OCI-LY3 (cell line): ENCODE data around the gene TIMP4.

Source experiments
- H2AFZ ChIP-seq: fragments of 200-600, 300-600 bp; shearing (Covaris generic); 2 replicates; pipeline ENCODE4 v1.6.0; 2014; ENCODE audit warnings: antibody characterized with exemption, low read depth, low read length
- H3K27ac ChIP-seq: fragments of 200-600, 300-600 bp; sonication (generic); 2 replicates; pipeline ENCODE4 v1.5.1; 2014; ENCODE audit warnings: mild to moderate bottlenecking, low read length, moderate library complexity, mixed read lengths
- H3K27me3 ChIP-seq: fragments of 200-600, 300-600 bp; sonication (generic); 2 replicates; pipeline ENCODE4 v1.6.1; 2014; ENCODE audit warnings: low read depth, low read length, mixed read lengths
- H3K36me3 ChIP-seq: fragments of 200-600, 300-600 bp; sonication (generic); replicated peaks from 2 replicates; pipeline ENCODE3; 2014; ENCODE audit warnings: low read depth, low read length, mixed read lengths
- H3K4me1 ChIP-seq: fragments of 300-600, 200-600 bp; sonication (generic); 2 replicates; pipeline ENCODE4 v1.6.1; 2014; ENCODE audit warnings: low read length, mixed read lengths
- H3K4me2 ChIP-seq: fragments of 200-600, 300-600 bp; sonication (generic); 2 replicates; pipeline ENCODE4 v1.6.1; 2014; ENCODE audit warnings: low read length, mixed read lengths
- H3K4me3 ChIP-seq: fragments of 300-600, 200-600 bp; sonication (generic); 2 replicates; pipeline ENCODE4 v1.5.1; 2014; ENCODE audit warnings: antibody characterized with exemption, mild to moderate bottlenecking, low read length, moderate library complexity
- H3K79me2 ChIP-seq: fragments of 300-600, 200-600 bp; shearing (Covaris generic); 2 replicates; pipeline ENCODE4 v1.6.1; 2014; ENCODE audit warnings: mild to moderate bottlenecking, low read length, mixed read lengths
- H3K9ac ChIP-seq: fragments of 300-600, 200-600 bp; shearing (Covaris generic); 2 replicates; pipeline ENCODE4 v1.6.0; 2014; ENCODE audit warnings: mild to moderate bottlenecking, low read length, moderate library complexity
- H3K9me3 ChIP-seq: fragments of 200-600, 300-600 bp; shearing (Covaris generic); 2 replicates; pipeline ENCODE4 v1.6.1; 2014; ENCODE audit warnings: low read length, mixed read lengths; ENCODE audit not compliant: insufficient read depth
- H4K20me1 ChIP-seq: fragments of 200-600, 300-600 bp; sonication (generic); 2 replicates; pipeline ENCODE4 v1.6.1; 2016; ENCODE audit warnings: low read length, mixed read lengths; ENCODE audit not compliant: insufficient read depth
- EZH2phosphoT487 ChIP-seq: fragments of 200-600 bp; shearing (Covaris generic); IDR thresholded peaks from 2 replicates; pipeline ENCODE4 v1.6.1; 2018; ENCODE audit warnings: antibody characterized with exemption, mixed run types, low read depth
- TF ChIP-seq, protein P1 (sequence below): fragments of 200-600, 300-600 bp; sonication (generic); IDR thresholded peaks from 2 replicates; pipeline ENCODE4 v1.5.1; 2014; ENCODE audit warnings: antibody characterized with exemption, low read length, low read depth

The TIMP4 gene

DNA sequence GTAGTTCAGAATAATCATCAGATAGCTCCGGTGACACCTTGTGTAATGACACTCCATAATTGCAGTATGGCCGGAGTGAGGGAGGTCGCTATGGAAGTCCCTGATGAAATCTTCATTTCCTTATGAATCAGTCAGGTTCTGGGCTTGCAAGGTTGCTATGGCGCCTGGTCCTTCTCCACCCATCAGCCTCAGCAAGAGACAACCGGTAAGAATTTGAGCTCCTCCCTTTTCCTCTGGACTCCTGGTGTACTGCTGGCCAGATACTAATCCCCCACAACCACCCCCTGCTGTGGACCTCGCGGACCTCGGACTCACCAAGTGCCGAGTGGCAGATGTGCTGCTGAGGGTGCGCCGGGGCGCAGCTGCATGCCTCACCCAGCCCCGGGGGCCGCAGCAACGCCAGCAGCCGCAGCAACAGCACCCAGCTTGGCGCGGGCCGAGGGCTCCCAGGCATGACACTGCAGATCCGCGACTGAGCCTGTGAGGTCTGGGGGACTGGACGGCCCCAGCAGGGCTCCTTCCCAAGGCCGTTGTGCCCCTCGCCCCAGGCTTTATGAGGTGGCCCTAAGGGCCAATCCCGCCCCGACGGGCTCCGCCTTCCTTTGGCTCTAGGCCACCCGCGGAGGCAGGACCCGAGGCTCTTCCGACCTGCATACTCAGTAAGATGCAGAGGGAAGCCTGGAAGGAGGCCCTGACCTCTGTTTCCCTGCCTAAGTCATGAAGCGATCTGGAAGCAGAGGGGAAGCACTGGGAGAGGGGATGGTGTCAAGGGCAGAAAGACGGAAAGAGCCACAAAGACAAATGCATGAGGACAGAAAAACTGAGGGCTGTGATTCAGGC lies at the start of gene TIMP4:
TIMP4 (minus strand) TSS at position 526 of the 840 bp plus-strand sequence; CDS start at position 454, 72 bp downstream.
- no peaks in the 10 kb centered on the region for H3K79me2 ChIP-seq
- no peaks in the 10 kb centered on the region for H3K4me1 ChIP-seq
- H3K36me3 ChIP-seq, result no peaks in the 10 kb centered on the region
- TF ChIP-seq EZH2phosphoT487, result no peak
- TF ChIP-seq, protein P1, sequence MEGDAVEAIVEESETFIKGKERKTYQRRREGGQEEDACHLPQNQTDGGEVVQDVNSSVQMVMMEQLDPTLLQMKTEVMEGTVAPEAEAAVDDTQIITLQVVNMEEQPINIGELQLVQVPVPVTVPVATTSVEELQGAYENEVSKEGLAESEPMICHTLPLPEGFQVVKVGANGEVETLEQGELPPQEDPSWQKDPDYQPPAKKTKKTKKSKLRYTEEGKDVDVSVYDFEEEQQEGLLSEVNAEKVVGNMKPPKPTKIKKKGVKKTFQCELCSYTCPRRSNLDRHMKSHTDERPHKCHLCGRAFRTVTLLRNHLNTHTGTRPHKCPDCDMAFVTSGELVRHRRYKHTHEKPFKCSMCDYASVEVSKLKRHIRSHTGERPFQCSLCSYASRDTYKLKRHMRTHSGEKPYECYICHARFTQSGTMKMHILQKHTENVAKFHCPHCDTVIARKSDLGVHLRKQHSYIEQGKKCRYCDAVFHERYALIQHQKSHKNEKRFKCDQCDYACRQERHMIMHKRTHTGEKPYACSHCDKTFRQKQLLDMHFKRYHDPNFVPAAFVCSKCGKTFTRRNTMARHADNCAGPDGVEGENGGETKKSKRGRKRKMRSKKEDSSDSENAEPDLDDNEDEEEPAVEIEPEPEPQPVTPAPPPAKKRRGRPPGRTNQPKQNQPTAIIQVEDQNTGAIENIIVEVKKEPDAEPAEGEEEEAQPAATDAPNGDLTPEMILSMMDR, result no peak
- no peak within 1 kb of the TSS for H2AFZ ChIP-seq
- H3K27ac ChIP-seq, result peak within 1 kb of the TSS; percentile 37; the same call in 1 of the 2 replicates
- H4K20me1 ChIP-seq, result no peaks in the 10 kb centered on the region
- peaks cover 5% of the 10 kb centered on the region for H3K27me3 ChIP-seq
- H3K9me3 ChIP-seq, result no peaks in the 10 kb centered on the region
- H3K4me3 ChIP-seq, result no peak within 1 kb of the TSS
- no peak within 1 kb of the TSS for H3K9ac ChIP-seq
- no peak within 1 kb of the TSS for H3K4me2 ChIP-seq

DNA sequence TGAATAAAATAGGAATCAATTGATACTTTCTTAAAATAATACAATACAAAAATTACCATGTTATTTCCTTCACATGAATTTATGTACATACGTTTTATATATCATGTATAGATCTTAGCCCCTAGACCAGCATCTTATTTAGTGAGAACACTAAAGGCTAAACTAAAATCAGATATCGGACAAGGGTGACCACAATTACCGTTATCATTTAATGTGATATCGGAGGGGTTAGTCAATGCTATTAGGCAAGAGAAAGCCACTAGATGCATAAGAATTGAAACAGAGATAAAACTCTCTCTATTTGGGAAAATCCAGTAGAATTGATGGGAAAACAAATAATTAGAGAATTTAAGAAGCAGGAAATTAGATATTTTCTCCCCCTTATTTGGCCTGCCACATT lies 46.5 kb upstream of the TIMP4 start:
- Histone ChIP-seq H2AFZ (no peak overlapping the region), H4K20me1 (no peaks in the 10 kb centered on the region), H3K9me3 (no peaks in the 10 kb centered on the region), H3K9ac (no peak overlapping the region), H3K4me1 (no peaks in the 10 kb centered on the region), H3K27ac (no peak overlapping the region), H3K4me2 (no peak overlapping the region), H3K79me2 (no peaks in the 10 kb centered on the region), H3K4me3 (no peak overlapping the region), H3K27me3 (peaks cover 9% of the 10 kb centered on the region), H3K36me3 (no peaks in the 10 kb centered on the region)
- no peak for TF ChIP-seq EZH2phosphoT487
- TF ChIP-seq, protein P1, result no peak

DNA sequence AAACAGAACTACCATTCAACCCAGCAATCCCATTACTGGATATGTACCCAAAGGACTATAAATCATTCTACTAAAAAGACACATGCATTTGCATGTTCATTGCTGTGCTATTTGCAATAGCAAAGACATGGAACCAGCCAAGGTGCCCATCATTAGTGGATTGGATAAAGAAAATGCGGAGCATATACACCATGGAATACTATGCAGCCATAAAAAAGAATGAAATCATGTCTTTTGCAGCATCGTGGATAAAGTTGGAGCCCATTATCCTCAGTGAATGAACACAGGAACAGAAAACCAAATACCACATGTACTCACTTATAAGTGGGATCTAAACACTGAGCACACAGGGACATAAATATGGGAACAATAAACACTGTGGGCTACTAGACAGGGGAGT lies 43.1 kb upstream of the TIMP4 start:
- H3K4me2 ChIP-seq, result no peak overlapping the region
- no peaks in the 10 kb centered on the region for H4K20me1 ChIP-seq
- no peak overlapping the region for H3K4me3 ChIP-seq
- no peak for TF ChIP-seq EZH2phosphoT487
- TF ChIP-seq, protein P1, result no peak
- peaks cover 13% of the 10 kb centered on the region; the same call in 1 of the 2 replicates for H3K27me3 ChIP-seq
- H3K9ac ChIP-seq, result no peak overlapping the region
- H2AFZ ChIP-seq, result no peak overlapping the region
- H3K36me3 ChIP-seq, result no peaks in the 10 kb centered on the region
- H3K9me3 ChIP-seq, result no peaks in the 10 kb centered on the region
- peaks cover 14% of the 10 kb centered on the region for H3K4me1 ChIP-seq
- no peaks in the 10 kb centered on the region for H3K79me2 ChIP-seq
- H3K27ac ChIP-seq, result no peak overlapping the region

DNA sequence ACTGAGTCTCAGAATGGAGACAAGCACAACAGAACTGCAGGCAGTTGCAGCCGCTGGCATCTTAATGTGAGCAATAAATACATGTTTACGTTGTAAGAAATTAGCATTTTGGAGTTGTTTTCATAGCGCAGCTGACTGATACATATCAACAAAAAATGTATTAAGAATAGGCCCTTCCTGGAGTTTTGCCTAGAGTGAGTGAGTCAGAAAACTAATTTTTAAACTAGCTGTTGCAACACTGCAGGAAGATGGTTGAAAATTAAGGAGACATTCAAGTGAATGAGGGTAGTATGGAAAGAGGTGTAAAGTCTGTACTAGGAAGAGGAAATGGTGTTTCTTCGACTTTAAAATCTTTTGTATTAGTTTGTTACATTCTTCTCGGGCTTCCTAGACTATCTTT lies 39.6 kb upstream of the TIMP4 start:
- Histone ChIP-seq H3K4me3 (no peak overlapping the region), H3K9me3 (no peaks in the 10 kb centered on the region), H3K27ac (no peak overlapping the region), H3K79me2 (no peaks in the 10 kb centered on the region), H3K9ac (no peak overlapping the region), H3K4me1 (peaks cover 43% of the 10 kb centered on the region), H3K36me3 (no peaks in the 10 kb centered on the region), H3K4me2 (no peak overlapping the region), H3K27me3 (peaks cover 13% of the 10 kb centered on the region; the same call in 1 of the 2 replicates), H2AFZ (no peak overlapping the region), H4K20me1 (no peaks in the 10 kb centered on the region)
- TF ChIP-seq EZH2phosphoT487, result no peak
- TF ChIP-seq, protein P1, result no peak
